Activated gamma-delta T cell treated with anti-CD3 and anti-CD28 coated beads, Interleukin-2, amount 50 U/mL, for 16 hours (primary cell): ENCODE measurements around the gene SULT1C4.
"Not testable (repeated sequence)": the region's sequence is repeated elsewhere in the genome, so short reads cannot be mapped to it uniquely, and the experiment has no call there.

Experiments
- DNase-seq: peaks from one replicate; pipeline ENCODE4 v3.0.0-alpha.2; 2020; ENCODE audit warnings: low read depth

Gene SULT1C4

DNA sequence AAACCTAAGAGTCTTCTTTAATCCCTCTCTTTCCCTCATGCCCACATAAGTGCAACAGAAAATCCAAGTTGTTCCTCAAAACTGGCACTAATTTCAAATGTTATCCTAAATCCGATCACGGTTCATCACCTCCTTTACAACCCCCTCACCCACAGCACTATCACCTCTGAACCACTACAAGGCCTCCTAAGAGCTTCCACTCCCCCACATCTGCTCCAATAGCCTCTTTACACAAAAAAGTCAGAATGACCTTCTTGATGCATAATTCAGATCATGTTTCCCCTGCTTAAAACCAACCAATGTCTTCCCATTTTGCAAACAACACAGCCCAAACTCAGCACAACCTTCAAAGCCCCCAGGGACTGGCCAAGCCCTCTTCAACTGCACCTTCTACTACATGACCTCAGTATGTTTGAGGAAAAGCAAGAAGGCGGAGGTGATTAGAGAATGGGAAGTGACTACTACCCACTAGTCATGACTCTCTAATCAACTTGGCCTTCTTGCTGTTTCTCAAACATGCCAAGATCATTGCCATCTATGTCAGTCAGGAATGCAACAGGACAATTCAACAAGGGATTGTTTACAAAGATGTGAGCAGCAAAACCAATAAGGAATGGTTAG is 36.6 kb downstream of the SULT1C4 start:
- no peak for DNase-seq

DNA sequence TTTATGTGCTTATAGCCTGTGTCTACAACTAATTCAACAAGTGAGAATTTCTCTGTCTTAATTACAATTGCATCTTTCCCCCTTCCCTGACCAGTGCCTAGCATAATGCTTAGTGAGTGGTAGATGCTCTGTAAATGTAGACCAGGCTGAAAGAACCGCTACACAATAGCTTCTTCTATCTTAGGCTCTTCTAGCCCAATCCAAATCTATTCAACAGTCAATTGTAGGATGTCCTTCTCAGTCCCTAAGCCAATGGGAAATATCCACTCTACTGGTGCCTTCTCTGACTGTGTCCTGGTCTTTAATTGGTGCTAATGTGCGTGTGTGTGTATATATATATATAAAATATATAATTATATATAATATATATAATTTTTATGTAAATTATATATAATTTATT is 37.2 kb downstream of the SULT1C4 start:
- DNase-seq, result no peak

DNA sequence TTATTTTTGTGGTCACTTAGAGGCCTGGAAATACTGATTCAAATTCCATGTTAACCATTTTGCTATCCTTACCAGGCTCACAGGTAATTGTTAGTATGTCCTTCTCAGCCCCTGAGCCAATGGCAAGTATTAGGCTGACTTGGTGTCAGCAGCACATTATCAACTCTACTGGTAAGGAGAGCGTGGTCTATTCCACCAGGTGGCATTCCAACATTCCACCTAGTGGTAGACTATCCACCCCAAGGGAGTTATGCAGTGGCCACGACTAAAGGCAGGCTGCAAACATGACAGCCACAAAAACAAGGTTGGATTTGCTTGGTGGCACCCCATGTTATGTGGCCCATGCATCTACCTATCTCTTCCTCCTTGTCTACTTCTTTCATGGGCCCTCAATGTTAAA is 39.5 kb downstream of the SULT1C4 start:
- no peak for DNase-seq

DNA sequence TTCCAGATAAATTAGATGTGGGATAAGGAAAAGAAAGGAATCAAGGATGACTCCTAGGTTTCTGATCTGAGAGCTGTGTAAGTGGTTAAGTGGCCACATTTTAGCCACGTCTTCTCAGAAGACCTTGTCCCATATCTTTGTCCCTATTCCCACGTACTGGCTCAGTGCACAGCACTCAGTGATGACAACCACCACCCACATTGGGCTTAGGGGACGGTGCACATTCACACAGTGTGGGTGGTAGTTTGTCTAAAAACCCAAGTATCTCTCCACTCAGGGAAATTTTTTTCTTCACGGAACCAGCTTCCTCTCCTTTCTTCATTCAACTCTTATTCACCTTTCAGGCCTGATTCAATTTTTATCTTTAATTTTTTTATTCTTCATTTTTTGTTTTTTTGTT is 40.7 kb downstream of the SULT1C4 start:
- no peak for DNase-seq

DNA sequence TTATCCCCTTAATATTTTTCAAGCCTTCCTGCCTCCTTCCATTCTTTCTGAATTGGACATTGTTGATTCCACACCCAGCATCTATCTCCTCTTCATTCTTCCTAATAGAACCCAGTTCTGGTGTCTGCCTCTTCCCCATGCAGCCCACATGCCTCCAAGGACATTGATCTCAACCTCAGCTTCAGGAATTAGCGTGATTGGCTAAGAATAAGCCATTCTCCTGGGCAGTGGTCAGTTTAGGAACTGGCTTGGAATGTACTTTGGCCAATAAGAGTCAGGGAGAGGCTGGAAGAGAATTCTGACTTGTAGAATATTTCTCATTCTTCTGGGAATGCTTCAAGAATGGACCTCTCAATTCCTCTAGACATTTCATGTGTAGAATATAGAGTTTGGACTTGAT is 45.3 kb downstream of the SULT1C4 start:
- no peak for DNase-seq

DNA sequence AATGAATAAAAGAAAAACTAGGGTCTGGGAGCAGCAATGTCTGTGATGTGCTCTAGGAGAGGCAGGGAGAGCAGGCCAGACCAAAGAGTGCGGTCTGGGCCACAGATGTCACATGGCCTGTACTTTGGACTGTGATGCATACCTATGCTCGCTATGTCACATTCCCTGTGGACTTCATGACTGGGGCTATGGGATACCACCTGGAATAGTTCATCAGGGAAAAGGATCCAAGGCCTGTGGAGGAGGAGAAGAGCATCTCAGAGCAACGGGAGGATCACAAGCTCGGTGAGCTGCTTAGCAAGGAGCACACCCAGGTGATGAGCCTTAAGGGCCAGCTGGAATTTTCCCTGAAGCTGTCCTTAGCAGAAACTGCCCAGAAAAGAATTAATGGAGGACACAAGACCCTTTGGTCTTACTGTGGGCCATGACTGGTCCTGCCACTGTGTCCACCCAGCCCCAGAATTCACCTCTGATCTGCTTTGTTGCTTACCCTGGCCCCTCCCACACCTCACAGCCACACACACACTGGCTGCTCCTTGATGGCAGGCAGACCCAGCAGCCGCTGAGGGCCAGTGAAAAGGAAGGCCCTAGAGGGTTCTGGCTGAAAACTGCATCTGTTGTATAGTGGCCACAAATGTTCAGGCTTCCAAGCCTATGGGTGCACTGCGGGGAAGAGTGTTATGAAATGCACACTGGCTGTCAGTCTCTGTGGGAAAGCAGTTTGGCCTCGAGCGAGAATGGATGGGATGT is 45.9 kb downstream of the SULT1C4 start:
- no peak for DNase-seq

DNA sequence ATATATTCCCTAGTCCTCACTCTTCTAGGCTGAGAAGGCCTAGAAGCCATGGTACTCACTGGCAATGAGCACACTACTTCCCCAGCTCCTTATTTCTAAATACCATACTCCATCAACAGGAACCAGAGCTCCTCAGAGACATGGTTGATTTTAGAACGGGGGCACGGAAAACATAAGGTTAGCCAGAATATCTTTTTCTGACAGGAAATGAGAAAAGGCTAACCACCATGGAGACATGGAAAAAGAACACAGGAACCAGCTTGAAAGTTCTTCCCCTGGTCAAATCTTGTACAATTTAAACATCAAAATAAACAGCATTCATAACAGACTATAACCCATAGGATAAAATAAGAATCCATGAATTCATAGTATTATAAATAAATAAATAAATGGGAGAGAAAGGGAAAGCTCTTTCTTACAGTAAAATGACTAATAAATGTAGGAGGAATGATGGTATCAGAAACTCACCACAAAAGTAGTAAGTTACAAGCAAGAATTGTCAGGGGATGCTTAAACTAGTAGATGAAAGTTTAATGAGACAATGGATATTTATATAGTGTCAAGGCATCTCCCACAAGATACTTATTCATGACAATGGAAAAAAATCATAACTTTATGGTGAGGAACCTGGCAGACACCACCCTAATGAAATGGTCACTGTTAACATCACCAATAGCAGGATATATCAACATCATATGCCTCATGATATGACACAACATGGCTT is 50.7 kb downstream of the SULT1C4 start:
- DNase-seq, result no peak

DNA sequence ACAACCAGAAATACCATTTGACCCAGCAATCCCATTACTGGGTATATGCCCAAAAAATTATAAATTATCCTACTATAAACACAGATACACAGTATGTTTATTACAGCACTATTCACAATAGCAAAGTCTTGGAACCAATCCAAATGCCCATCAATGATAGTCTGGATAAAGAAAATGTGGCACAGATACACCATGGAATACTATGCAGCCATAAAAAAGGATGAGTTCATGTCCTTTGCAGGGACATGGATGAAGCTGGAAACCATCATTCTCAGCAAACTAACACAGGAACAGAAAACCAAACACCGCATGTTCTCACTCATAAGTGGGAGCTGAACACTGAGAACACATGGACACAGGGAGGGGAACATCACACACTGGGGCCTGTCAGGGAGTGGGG is 57.8 kb downstream of the SULT1C4 start:
- not testable (repeated sequence) for DNase-seq

DNA sequence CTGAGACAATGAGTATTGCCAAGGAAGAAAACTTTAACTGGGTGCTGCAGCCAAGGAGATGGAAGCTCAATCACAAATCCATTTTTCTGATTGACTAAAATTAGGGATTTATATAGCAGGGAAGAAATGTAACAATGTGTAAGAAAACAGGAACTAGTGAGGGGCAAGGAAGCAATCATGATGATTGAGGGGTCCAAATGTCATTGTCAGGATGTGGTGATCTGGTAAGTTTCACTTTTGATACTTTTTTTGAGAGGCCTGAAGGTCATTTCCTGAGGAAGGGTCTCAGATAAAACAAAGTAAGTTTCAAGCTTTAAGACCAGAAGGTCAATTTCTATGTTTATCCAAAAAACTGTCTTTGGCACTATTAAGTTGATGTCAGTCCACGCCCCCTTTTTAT is 59.2 kb downstream of the SULT1C4 start:
- no peak for DNase-seq
